Measurements from ENCODE around the gene ZMIZ2. TPM values are rescaled to one million over a fixed set of nuclear protein-coding genes. Genes with fewer than 3 reads are reported as not detected.
"Not testable (repeated sequence)": the region's sequence is repeated elsewhere in the genome, so short reads cannot be mapped to it uniquely, and the experiment has no call there.

The ZMIZ2 gene
- polyA plus RNA-seq, 3 donors: 1.9 to 72.8 (median 3.3) TPM

DNA sequence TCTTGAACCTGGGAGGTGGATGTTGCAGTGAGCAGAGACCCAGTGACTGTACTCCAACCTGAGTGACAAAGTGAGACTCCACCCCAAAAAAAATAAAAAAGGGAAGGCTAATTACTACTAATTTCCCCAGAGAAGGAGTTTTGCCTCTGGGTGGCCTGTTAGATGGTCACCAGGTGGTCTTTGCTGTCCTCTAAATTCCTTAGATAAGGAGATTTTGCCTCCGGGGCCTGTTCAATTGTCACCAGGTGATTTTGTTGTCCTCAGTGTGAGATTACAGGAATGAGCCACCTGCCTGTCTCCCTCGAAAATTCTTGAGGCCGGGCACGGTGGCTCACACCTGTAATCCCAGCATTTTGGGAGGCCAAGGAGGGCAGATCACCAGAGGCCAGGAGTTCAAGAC is 24.4 kb upstream of the ZMIZ2 start:
- H3K4me1 ChIP-seq (ENCODE audit: control insufficient read depth in 1 of 2, insufficient read depth in 2 of 2, low read length in 2 of 2): peaks cover 6 to 9% of the 10 kb centered on the region in 2 donors
- H3K4me3 Mint-ChIP-seq: no peak overlapping the region
- H3K36me3 Mint-ChIP-seq: no peaks in the 10 kb centered on the region
- H3K27ac ChIP-seq (ENCODE audit: low read depth in 1 of 2, low read length in 2 of 2): no peak overlapping the region
- H3K79me2 ChIP-seq (ENCODE audit: insufficient read depth, low read length): no peaks in the 10 kb centered on the region
- no peaks in the 10 kb centered on the region for H4K20me1 ChIP-seq (ENCODE audit: insufficient read depth, low read length)
- WGBS (ENCODE audit: insufficient coverage): 98% methylated on average over 4 of the region's 4 CpGs
- no peaks in the 10 kb centered on the region for H3K36me3 ChIP-seq (replicated peaks in 1 of 2; ENCODE audit: control insufficient read depth in 1 of 2, insufficient read depth in 2 of 2, low read length in 2 of 2)
- no peak overlapping the region for H3K4me3 ChIP-seq (replicated peaks in 1 of 3; ENCODE audit: low read depth in 2 of 3, low read length in 3 of 3)
- H3K9me3 Mint-ChIP-seq: peaks cover 0 to 19% (median 12%) of the 10 kb centered on the region in 7 donors
- peaks cover 0 to 8% of the 10 kb centered on the region in 2 donors for H3K9me3 ChIP-seq (replicated peaks in 1 of 2; ENCODE audit: control insufficient read depth in 1 of 2, insufficient read depth in 1 of 2, low read length in 2 of 2)
- H3K9ac ChIP-seq (ENCODE audit: insufficient read depth, low read length, poor library complexity, severe bottlenecking): no peak overlapping the region
- no peak overlapping the region for H3K4me2 ChIP-seq (replicated peaks; ENCODE audit: extremely low read depth, low read length, poor library complexity, severe bottlenecking)
- H3K27me3 ChIP-seq (ENCODE audit: control insufficient read depth in 2 of 2, insufficient read depth in 2 of 2, low read length in 2 of 2): no peaks in the 10 kb centered on the region
- peaks cover 0 to 1% (median 0%) of the 10 kb centered on the region in 3 donors for H3K27me3 Mint-ChIP-seq (ENCODE audit: low read depth in 3 of 3)
- no peak overlapping the region for H3K27ac Mint-ChIP-seq
- intact Hi-C loops (cut with micrococcal nuclease): no loop called here
- TF ChIP-seq, protein P1, sequence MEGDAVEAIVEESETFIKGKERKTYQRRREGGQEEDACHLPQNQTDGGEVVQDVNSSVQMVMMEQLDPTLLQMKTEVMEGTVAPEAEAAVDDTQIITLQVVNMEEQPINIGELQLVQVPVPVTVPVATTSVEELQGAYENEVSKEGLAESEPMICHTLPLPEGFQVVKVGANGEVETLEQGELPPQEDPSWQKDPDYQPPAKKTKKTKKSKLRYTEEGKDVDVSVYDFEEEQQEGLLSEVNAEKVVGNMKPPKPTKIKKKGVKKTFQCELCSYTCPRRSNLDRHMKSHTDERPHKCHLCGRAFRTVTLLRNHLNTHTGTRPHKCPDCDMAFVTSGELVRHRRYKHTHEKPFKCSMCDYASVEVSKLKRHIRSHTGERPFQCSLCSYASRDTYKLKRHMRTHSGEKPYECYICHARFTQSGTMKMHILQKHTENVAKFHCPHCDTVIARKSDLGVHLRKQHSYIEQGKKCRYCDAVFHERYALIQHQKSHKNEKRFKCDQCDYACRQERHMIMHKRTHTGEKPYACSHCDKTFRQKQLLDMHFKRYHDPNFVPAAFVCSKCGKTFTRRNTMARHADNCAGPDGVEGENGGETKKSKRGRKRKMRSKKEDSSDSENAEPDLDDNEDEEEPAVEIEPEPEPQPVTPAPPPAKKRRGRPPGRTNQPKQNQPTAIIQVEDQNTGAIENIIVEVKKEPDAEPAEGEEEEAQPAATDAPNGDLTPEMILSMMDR (IDR thresholded peaks at IDR 0.05): no peak
- H3K4me1 Mint-ChIP-seq: peaks cover 8% of the 10 kb centered on the region
- DNase-seq: no peak
- no peak overlapping the region for H2AFZ ChIP-seq (ENCODE audit: insufficient read depth, low read depth, low read length, poor library complexity, severe bottlenecking)

DNA sequence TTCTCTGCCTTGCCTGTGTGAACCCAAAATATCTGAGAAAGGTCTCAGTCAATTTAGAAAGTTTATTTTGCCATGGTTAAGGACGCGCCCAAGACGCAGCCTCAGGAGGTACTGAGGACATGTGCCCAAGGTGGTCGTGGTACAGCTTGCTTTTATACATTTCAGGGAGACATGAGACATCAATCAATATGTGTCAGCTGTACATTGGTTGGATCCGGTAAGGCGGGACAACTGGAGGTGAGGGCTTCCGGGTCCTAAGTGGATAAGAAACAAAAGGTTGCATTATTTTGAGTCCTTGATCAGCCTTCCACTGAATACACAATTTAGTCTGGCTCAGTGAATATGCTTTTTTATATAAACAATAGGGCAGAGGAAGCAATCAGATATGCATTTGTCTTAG is 22.4 kb upstream of the ZMIZ2 start:
- H3K9me3 Mint-ChIP-seq; H3K27me3 ChIP-seq (ENCODE audit: control insufficient read depth in 2 of 2, insufficient read depth in 2 of 2, low read length in 2 of 2); H4K20me1 ChIP-seq (ENCODE audit: insufficient read depth, low read length); H3K36me3 Mint-ChIP-seq; H2AFZ ChIP-seq (ENCODE audit: insufficient read depth, low read depth, low read length, poor library complexity, severe bottlenecking); H3K27ac ChIP-seq (ENCODE audit: low read depth in 1 of 2, low read length in 2 of 2); H3K4me2 ChIP-seq (replicated peaks; ENCODE audit: extremely low read depth, low read length, poor library complexity, severe bottlenecking); DNase-seq; H3K4me3 Mint-ChIP-seq; H3K4me1 ChIP-seq (ENCODE audit: control insufficient read depth in 1 of 2, insufficient read depth in 2 of 2, low read length in 2 of 2); H3K9me3 ChIP-seq (replicated peaks in 1 of 2; ENCODE audit: control insufficient read depth in 1 of 2, insufficient read depth in 1 of 2, low read length in 2 of 2); H3K9ac ChIP-seq (ENCODE audit: insufficient read depth, low read length, poor library complexity, severe bottlenecking); H3K36me3 ChIP-seq (replicated peaks in 1 of 2; ENCODE audit: control insufficient read depth in 1 of 2, insufficient read depth in 2 of 2, low read length in 2 of 2); H3K27me3 Mint-ChIP-seq (ENCODE audit: low read depth in 3 of 3); H3K4me1 Mint-ChIP-seq; intact Hi-C loops (cut with micrococcal nuclease); H3K79me2 ChIP-seq (ENCODE audit: insufficient read depth, low read length); H3K4me3 ChIP-seq (replicated peaks in 1 of 3; ENCODE audit: low read depth in 2 of 3, low read length in 3 of 3): not testable (repeated sequence)
- WGBS (ENCODE audit: insufficient coverage): 95% methylated on average over 5 of the region's 7 CpGs
- H3K27ac Mint-ChIP-seq: peak overlapping the region in 1 of 7 donors; percentile 43
